ENCODE results near the gene KIAA1143.
A peak's percentile ranks its signal among the peaks of the same experiment; 100 is the strongest.

KIAA1143 gene

GRCh38 chr3:44761424-44762169 lies at the start of gene KIAA1143, which contains the start of gene KIF15:
Gene KIAA1143 (minus strand): TSS chr3:44761619. CDS start chr3:44761602, 17 bp downstream.
Gene KIF15 (plus strand): TSS chr3:44761794. CDS start chr3:44761866, 72 bp downstream.
- peak; percentile 96 for DNase-seq (ENCODE audit: low spot score)

DNA sequence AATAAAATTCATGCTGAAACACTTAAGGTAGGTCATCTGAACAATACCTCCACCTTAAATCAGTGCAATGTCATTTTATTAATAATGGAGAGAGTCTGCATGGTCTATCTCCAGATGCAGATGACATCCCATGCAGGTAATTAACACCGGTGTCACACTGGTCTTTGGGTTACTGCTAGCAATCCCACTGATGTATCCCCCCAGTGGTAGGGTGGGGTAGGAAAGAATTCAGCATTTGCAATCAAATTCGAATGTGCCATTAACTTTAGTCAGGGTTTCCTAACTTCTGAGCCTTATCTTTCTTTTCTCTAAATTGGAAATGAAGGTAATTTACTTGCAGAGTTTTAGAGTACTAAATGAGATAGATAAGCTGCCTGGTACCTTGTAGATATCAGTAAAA lies 44.5 kb upstream of the KIAA1143 start:
- DNase-seq (ENCODE audit: low spot score), result no peak

GRCh38 chr3:44803298-44803697 lies 41.9 kb upstream of the KIAA1143 start:
- no peak for DNase-seq (ENCODE audit: low spot score)

DNA sequence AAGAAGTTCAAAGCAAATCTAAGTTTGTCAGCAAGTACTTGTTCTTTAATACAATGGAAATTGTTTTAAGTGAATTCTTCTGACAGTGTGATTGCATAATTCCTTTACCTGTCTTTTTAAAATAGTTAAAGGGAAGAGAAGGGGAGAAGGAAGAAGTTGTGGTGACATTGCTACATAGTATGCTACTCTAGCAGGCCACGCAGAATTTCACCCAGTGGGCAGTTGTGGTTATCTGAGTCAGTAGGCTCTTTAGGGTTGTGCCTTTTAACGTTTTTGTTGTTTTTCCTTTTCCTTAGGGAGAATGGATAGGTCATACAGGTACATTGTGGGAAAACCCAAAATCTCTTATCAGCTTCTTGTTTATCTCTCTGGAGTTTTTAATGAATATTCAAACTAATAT lies 40.6 kb upstream of the KIAA1143 start:
- DNase-seq (ENCODE audit: low spot score), result no peak

- DNase-seq (ENCODE audit: low spot score), result no peak
These were observed 33.8 kb upstream of the KIAA1143 start for GRCh38 chr3:44795197-44795596.

- no peak for DNase-seq (ENCODE audit: low spot score)
These were observed 21.5 kb upstream of the KIAA1143 start for GRCh38 chr3:44782891-44783290.

DNA sequence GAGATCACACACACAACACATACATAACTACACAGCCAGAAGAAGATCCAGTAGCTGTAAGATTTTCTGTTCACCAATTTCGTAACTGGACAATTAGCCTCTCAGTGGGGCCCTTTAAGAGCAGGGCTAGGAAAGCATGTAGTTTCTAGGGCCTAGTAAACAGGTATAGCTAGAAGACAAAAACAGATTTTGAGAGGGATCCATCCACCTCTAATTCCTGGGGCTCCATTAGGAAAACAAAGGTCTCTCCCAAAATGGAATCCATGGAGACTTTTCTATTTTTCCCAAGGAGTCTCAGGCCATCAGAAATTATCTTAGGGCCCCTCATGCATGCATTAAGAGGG lies 10.7 kb upstream of the KIAA1143 start:
- DNase-seq (ENCODE audit: low spot score), result no peak

GRCh38 chr3:44771424-44772098 lies 10.1 kb upstream of the KIAA1143 start:
- DNase-seq (ENCODE audit: low spot score), result no peak

DNA sequence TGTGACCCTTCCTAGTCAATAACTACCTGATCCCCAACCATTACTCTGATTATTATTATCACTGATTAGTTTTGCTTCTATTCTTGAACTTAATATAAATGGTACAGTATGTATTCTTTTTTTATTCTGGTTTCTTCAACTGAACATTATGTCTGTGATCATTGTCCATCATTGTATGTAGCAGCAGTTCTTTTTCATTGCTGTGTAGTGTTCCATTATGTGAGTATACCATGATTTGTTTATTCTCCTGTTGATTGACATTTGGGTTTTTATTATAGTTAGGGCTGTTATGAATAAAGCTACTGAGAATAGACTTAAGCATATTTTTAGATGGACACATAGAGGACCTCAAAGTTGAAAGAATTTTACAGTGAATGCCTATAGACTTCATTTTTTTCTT lies 2.8 kb upstream of the KIAA1143 start:
- DNase-seq (ENCODE audit: low spot score), result no peak

GRCh38 chr3:44762690-44763089 lies 1.3 kb upstream of the KIAA1143 start:
- DNase-seq (ENCODE audit: low spot score), result no peak

GRCh38 chr3:44762170-44762677 lies 805 bp upstream of the KIAA1143 start:
- no peak for DNase-seq (ENCODE audit: low spot score)

DNA sequence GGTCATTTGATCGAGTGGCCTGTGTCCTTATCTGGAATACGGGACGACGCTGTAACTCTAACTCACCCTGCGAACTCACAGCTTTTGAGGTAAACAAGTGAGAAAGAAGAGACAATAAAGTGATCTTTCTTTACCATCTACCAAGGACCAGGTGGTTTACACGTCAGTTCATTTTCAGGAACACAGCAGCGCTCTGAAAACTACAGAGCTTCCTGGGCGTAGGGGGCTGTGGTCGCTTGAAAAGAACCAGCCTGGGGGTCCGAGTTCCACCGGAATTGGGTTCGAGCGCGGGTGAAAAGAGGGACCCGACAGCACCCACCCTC lies 357 bp downstream of the KIAA1143 start:
- no peak for DNase-seq (ENCODE audit: low spot score)

- no peak for DNase-seq (ENCODE audit: low spot score)
These were observed 26.7 kb downstream of the KIAA1143 start for GRCh38 chr3:44734646-44735168.

GRCh38 chr3:44729384-44729910 lies 32.0 kb downstream of the KIAA1143 start, which contains the start of gene ZNF501:
Gene ZNF501 (plus strand): TSS chr3:44729635. CDS start chr3:44734422, 4,787 bp downstream.
- peak; percentile 86 for DNase-seq (ENCODE audit: low spot score)

DNA sequence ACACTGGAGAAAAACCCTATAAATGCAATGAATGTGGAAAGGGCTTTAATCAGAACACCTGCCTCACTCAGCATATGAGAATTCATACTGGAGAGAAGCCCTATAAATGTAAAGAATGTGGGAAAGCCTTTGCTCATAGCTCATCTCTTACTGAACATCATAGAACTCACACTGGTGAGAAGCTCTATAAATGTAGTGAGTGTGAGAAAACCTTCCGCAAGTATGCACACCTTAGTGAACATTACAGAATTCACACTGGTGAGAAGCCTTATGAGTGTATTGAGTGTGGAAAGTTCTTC lies 39.4 kb downstream of the KIAA1143 start:
- no peak for DNase-seq (ENCODE audit: low spot score)

DNA sequence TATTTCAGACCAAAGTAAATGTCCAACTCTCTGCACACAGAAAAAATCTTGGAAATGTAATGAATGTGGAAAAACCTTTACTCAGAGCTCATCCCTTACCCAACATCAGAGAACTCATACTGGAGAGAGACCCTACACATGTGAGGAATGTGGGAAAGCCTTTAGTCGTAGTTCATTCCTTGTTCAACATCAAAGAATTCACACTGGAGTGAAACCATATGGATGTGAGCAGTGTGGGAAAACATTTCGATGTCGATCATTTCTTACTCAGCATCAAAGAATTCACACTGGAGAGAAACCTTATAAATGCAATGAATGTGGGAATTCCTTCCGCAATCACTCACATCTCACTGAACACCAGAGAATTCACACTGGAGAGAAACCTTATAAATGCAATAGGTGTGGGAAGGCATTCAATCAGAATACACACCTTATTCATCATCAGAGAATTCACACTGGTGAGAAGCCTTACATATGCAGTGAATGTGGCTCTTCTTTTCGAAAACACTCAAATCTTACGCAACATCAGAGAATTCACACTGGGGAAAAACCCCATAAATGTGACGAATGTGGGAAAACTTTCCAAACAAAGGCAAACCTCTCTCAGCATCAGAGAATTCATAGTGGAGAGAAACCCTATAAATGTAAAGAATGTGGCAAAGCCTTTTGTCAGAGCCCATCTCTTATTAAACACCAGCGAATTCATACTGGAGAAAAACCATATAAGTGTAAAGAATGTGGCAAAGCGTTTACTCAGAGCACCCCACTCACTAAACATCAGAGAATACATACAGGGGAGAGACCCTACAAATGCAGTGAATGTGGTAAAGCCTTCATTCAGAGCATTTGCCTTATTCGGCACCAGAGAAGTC lies 40.0 kb downstream of the KIAA1143 start:
- DNase-seq (ENCODE audit: low spot score), result no peak

DNA sequence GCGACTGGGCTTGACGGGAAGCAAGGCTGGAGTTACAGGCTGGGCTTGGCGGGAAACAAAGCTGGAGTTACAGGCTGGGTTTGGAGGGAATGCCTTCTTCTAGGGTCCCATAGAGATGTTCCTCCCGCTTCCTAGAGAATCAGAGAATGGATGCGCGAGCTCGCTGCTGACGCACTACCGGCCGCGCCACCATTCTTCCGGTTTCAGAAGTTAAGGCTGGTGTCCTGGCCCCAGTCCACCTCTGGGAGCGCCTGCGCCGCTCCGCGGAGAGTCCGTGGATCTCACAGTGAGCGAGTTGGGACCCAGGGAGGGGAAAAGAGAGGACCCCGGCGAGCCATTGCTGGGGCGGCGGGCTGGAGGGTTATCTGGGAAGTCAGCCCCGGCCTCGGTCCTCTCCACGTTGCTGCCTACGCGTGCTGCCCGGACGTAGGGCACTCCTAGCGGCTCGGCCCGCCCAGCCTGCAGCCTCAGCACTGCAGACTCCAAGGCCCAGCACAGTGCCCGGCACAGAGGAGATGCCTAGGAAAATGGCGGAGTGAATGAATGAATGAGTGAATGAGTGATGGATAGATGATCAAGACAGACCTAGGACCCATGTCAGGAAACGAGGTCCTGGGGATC lies 48.9 kb downstream of the KIAA1143 start, which contains the start of gene ZNF502:
TSS of gene ZNF502 (plus strand) at position 206 of the 621 bp plus-strand sequence. CDS start 7,602 bp downstream, outside the sequence.
- peak; percentile 54 for DNase-seq (ENCODE audit: low spot score)

Data from CD4-positive, alpha-beta T cell treated with Interleukin-2 at 100 ng/mL for 4 hours (primary cell).